Activated gamma-delta T cell treated with Interleukin-2 at 50 U/mL for 16 hours (primary cell): ENCODE data around the gene RARRES1.

Source experiments
- DNase-seq: peaks from one replicate; pipeline ENCODE4 v3.0.0-alpha.2; 2020

RARRES1 gene

GRCh38 chr3:158765518-158766205 is 33.4 kb upstream of the RARRES1 start:
- DNase-seq: no peak

- DNase-seq: no peak
Measured at GRCh38 chr3:158763421-158763820, 31.2 kb upstream of the RARRES1 start.

GRCh38 chr3:158762701-158763100 is 30.4 kb upstream of the RARRES1 start:
- no peak for DNase-seq

- no peak for DNase-seq
Measured at GRCh38 chr3:158761350-158761749, 29.1 kb upstream of the RARRES1 start.

- DNase-seq: no peak
Measured at GRCh38 chr3:158755421-158755820, 23.2 kb upstream of the RARRES1 start.

- DNase-seq: no peak
Measured at GRCh38 chr3:158753854-158754253, 21.6 kb upstream of the RARRES1 start.

- no peak for DNase-seq
Measured at GRCh38 chr3:158751316-158751715, 19.1 kb upstream of the RARRES1 start.

GRCh38 chr3:158750016-158750415 is 17.8 kb upstream of the RARRES1 start:
- DNase-seq: no peak

GRCh38 chr3:158749526-158749925 is 17.3 kb upstream of the RARRES1 start:
- no peak for DNase-seq

- DNase-seq: no peak
Measured at GRCh38 chr3:158748237-158748828, 16.1 kb upstream of the RARRES1 start.

- no peak for DNase-seq
Measured at GRCh38 chr3:158747417-158747816, 15.2 kb upstream of the RARRES1 start.

- no peak for DNase-seq
Measured at GRCh38 chr3:158745551-158745950, 13.3 kb upstream of the RARRES1 start.

GRCh38 chr3:158744567-158745288 is 12.5 kb upstream of the RARRES1 start:
- no peak for DNase-seq

GRCh38 chr3:158743664-158744566 is 11.7 kb upstream of the RARRES1 start:
- DNase-seq: no peak

GRCh38 chr3:158742871-158743663 is 10.8 kb upstream of the RARRES1 start:
- no peak for DNase-seq

- DNase-seq: no peak
Measured at GRCh38 chr3:158739661-158740060, 7.4 kb upstream of the RARRES1 start.

- no peak for DNase-seq
Measured at GRCh38 chr3:158739078-158739477, 6.8 kb upstream of the RARRES1 start.

- DNase-seq: no peak
Measured at GRCh38 chr3:158738653-158739052, 6.4 kb upstream of the RARRES1 start.

GRCh38 chr3:158737976-158738615 is 5.8 kb upstream of the RARRES1 start:
- DNase-seq: no peak

GRCh38 chr3:158737410-158737809 is 5.2 kb upstream of the RARRES1 start:
- DNase-seq: no peak

- DNase-seq: no peak
Measured at GRCh38 chr3:158735296-158736033, 3.2 kb upstream of the RARRES1 start.
